ENCODE results near the gene ZNF14.

DNA sequence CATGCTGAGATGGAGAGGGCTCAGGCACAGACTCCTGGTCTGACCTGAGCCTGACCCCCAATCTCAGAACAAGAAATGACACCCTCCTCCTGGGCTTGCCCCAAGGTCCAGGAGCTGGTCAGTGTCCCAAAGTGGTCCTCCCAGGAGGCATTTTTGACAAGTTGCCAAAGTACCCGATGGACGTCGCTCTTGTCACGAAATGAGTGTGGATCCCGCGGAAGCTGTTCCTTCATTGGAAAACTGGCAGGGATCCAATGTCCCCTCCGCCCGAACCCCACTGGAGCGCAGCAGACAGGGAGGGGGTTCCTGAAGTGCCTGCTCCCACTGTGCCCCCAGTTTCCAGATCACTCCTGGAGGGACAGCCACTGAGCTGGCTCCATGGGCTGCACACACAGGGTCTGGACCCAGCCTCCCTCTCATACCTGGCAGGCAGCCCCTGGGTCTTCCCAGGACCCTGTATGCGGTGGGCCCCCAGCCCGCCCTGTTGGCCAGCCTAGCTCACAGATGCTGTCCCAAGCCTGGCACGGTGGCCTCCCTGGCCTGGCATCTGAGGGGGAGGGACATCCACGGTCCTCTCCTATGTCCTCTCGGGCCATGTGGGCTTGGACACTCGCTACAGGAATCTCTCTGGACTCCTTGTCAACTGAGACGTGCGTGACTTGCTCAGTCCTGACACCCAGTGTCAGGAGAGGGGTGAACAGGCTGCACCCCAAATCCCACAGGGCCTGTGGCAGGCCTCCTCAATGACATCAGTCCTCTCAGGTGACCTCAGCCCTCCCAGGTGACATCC is 12.8 kb upstream of the ZNF14 start:
- no peak for TF ChIP-seq EZH2phosphoT487 (IDR thresholded peaks at IDR 0.05; ENCODE audit: low read depth, severe bottlenecking, unreplicated experiment)
- no peak for TF ChIP-seq CTCF (IDR thresholded peaks at IDR 0.05; ENCODE audit: poor library complexity)
- TF ChIP-seq EZH2 (IDR thresholded peaks at IDR 0.05; ENCODE audit: borderline replicate concordance) = no peak

Data from hepatocyte (in vitro differentiated cells).